SK-N-SH (cell line): Measurements from ENCODE around the gene PIP5K1B.

Experiments
- EZH2phosphoT487 ChIP-seq: fragments of 200-600 bp; sonication (generic); IDR thresholded peaks from 2 replicates; pipeline ENCODE4 v1.6.1; 2017; ENCODE audit warnings: low read depth, mixed run types, mild to moderate bottlenecking, antibody characterized with exemption, moderate library complexity, borderline replicate concordance
- FOSL2 ChIP-seq: IDR thresholded peaks from 2 replicates; pipeline ENCODE4 v1.4.0; 2012; ENCODE audit warnings: low read depth, mild to moderate bottlenecking, moderate library complexity, borderline replicate concordance
- SMC3 ChIP-seq: IDR thresholded peaks from 2 replicates; pipeline ENCODE4 v1.6.1; 2012; ENCODE audit warnings: low read depth, low read length, improper control_type of control experiment
- TF ChIP-seq, protein P1 (sequence below): fragments of 150-350 bp; IDR thresholded peaks from 2 replicates; pipeline ENCODE4 v1.6.1; 2016; ENCODE audit warnings: mild to moderate bottlenecking, low read depth, low read length
- TF ChIP-seq, protein P2 (sequence below): IDR thresholded peaks from 2 replicates; pipeline ENCODE4 v1.6.1; 2012; ENCODE audit warnings: mild to moderate bottlenecking, low read depth, low read length, moderate library complexity

DNA sequence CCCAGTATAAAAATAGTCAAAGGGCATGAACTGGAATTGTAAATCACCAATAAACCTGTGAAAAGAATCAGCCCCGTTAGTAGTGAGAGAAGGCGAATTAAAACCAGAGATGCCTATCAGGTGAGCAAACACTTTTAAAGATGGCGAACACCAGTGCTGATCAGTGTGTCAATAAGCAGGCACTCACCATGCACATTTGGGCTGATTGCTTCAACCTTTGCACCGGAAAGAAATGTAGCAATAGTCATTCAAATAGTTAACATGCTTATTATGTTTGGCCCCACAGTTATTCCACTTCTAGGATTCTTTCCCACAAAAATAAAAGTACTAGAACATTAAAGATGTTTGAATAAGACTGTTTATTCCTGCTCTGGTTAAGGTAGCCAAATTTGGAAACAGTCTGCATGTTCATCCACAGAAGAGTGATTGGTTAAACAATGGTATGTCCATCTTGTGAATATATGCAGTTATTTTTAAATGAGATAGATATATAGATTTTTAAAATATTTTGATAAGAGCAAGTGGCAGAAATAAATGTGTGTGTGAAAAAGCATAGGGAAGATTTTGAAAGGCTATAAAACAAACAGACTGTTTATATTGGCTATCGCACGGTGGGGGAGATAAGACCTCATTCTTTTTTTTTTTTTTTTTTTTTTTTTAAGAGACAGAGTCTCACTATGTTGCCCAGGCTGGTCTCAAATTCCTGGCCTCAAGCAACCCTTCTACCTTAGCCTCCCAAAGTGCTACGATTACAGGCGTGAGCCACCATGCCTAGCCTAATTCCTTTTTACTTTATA is 112.2 kb downstream of the PIP5K1B start:
- TF ChIP-seq, protein P1, sequence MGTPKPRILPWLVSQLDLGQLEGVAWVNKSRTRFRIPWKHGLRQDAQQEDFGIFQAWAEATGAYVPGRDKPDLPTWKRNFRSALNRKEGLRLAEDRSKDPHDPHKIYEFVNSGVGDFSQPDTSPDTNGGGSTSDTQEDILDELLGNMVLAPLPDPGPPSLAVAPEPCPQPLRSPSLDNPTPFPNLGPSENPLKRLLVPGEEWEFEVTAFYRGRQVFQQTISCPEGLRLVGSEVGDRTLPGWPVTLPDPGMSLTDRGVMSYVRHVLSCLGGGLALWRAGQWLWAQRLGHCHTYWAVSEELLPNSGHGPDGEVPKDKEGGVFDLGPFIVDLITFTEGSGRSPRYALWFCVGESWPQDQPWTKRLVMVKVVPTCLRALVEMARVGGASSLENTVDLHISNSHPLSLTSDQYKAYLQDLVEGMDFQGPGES, result no peak
- TF ChIP-seq EZH2phosphoT487 (no peak), SMC3 (no peak), FOSL2 (no peak)
- TF ChIP-seq, protein P2, sequence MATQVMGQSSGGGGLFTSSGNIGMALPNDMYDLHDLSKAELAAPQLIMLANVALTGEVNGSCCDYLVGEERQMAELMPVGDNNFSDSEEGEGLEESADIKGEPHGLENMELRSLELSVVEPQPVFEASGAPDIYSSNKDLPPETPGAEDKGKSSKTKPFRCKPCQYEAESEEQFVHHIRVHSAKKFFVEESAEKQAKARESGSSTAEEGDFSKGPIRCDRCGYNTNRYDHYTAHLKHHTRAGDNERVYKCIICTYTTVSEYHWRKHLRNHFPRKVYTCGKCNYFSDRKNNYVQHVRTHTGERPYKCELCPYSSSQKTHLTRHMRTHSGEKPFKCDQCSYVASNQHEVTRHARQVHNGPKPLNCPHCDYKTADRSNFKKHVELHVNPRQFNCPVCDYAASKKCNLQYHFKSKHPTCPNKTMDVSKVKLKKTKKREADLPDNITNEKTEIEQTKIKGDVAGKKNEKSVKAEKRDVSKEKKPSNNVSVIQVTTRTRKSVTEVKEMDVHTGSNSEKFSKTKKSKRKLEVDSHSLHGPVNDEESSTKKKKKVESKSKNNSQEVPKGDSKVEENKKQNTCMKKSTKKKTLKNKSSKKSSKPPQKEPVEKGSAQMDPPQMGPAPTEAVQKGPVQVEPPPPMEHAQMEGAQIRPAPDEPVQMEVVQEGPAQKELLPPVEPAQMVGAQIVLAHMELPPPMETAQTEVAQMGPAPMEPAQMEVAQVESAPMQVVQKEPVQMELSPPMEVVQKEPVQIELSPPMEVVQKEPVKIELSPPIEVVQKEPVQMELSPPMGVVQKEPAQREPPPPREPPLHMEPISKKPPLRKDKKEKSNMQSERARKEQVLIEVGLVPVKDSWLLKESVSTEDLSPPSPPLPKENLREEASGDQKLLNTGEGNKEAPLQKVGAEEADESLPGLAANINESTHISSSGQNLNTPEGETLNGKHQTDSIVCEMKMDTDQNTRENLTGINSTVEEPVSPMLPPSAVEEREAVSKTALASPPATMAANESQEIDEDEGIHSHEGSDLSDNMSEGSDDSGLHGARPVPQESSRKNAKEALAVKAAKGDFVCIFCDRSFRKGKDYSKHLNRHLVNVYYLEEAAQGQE, result no peak
